ENCODE measurements around the gene PKP1. TPM values are rescaled to one million over a fixed set of nuclear protein-coding genes. Genes with fewer than 3 reads are reported as not detected.
A peak's percentile ranks its signal among the peaks of the same experiment; 100 is the strongest.

The PKP1 gene
- total and polyA plus RNA-seq, 5 donors from 2014 or later, result not detected

DNA sequence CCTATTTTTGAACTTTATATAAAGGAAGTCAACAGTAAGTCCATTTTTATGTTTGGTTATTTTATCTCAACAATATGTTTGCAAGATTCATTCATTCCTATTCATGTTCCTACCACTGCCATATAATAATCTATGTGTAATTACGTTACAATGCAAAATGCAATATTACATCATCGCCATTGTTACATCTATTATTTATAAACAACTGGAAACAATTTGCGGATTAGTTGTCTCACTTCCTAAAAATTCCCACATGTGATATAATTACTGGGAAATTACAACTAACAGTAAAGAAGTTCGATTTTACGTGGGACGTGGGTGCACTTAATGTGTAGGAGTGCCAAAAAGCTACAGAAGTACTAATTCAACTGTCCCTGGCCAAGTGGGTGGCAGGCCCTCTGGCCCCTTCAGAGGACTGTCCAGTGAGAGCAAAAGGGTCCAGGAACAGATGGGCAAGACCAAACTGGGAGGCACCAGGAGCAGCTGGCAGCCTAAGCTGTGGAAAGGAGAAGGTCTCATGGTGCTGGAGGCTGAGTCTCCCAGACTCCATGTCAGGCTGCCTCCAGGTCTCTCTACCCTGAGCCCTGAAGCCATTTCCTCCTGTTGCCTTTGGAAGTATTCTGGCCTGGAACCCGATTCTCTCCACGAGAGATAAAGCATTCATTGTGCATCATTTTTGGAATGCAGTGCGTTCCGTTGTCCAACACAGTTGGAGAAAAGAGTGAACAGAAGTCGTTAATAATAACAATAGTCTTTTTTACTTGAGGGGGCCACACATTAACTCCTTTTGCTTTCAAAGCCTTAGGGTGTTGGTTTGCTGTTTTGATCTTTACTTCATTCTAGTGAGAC, 51.2 kb downstream of the PKP1 start:
- H3K4me1 ChIP-seq (ENCODE audit: control insufficient read depth, insufficient read depth, low read length, poor library complexity, severe bottlenecking), result no peaks in the 10 kb centered on the region
- Mint-ChIP-seq H3K9me3 (peaks cover 0 to 2% (median 0%) of the 10 kb centered on the region in 7 donors), H3K36me3 (no peaks in the 10 kb centered on the region), H3K4me3 (no peak overlapping the region), H3K27ac (peak overlapping the region in 1 of 3 donors; percentile 6), H3K4me1 (no peaks in the 10 kb centered on the region), H3K27me3 (no peaks in the 10 kb centered on the region)
- no peaks in the 10 kb centered on the region for H3K27me3 ChIP-seq (ENCODE audit: control insufficient read depth, insufficient read depth, low read length)
- H3K27ac ChIP-seq (ENCODE audit: insufficient read depth, low read length, poor library complexity, severe bottlenecking), result no peak overlapping the region
- H3K36me3 ChIP-seq (ENCODE audit: control insufficient read depth, insufficient read depth, low read length), result no peaks in the 10 kb centered on the region
- ATAC-seq (ENCODE audit: low read depth in 2 of 2) (no peak), DNase-seq (no peak)
- no peaks in the 10 kb centered on the region for H3K9me3 ChIP-seq (ENCODE audit: control insufficient read depth in 2 of 2, low read length in 2 of 2)
- H3K4me3 ChIP-seq (ENCODE audit: low read depth, low read length), result no peak overlapping the region

GRCh38 chr1:201335174-201335870, 52.0 kb downstream of the PKP1 start:
- no peaks in the 10 kb centered on the region for H3K36me3 Mint-ChIP-seq
- Histone ChIP-seq H3K36me3 (ENCODE audit: control insufficient read depth, insufficient read depth, low read length) (no peaks in the 10 kb centered on the region), H3K27me3 (ENCODE audit: control insufficient read depth, insufficient read depth, low read length) (no peaks in the 10 kb centered on the region), H3K4me1 (ENCODE audit: control insufficient read depth, insufficient read depth, low read length, poor library complexity, severe bottlenecking) (no peaks in the 10 kb centered on the region), H3K9me3 (ENCODE audit: control insufficient read depth in 2 of 2, low read length in 2 of 2) (no peaks in the 10 kb centered on the region), H3K4me3 (ENCODE audit: low read depth, low read length) (no peak overlapping the region), H3K27ac (ENCODE audit: insufficient read depth, low read length, poor library complexity, severe bottlenecking) (no peak overlapping the region)
- H3K9me3 Mint-ChIP-seq, result peaks cover 0 to 2% (median 0%) of the 10 kb centered on the region in 7 donors
- H3K4me1 Mint-ChIP-seq, result no peaks in the 10 kb centered on the region
- DNase-seq, result no peak
- no peak for ATAC-seq (ENCODE audit: low read depth in 2 of 2)
- H3K27ac Mint-ChIP-seq, result no peak overlapping the region
- H3K4me3 Mint-ChIP-seq, result no peak overlapping the region
- no peaks in the 10 kb centered on the region for H3K27me3 Mint-ChIP-seq

- Mint-ChIP-seq H3K36me3 (no peaks in the 10 kb centered on the region), H3K4me3 (no peak overlapping the region), H3K27me3 (peaks cover 2% of the 10 kb centered on the region), H3K4me1 (no peaks in the 10 kb centered on the region), H3K9me3 (peaks cover 0 to 2% (median 0%) of the 10 kb centered on the region in 7 donors), H3K27ac (no peak overlapping the region)
- H3K27me3 ChIP-seq (ENCODE audit: control insufficient read depth, insufficient read depth, low read length), result no peaks in the 10 kb centered on the region
- no peaks in the 10 kb centered on the region for H3K9me3 ChIP-seq (ENCODE audit: control insufficient read depth in 2 of 2, low read length in 2 of 2)
- H3K27ac ChIP-seq (ENCODE audit: insufficient read depth, low read length, poor library complexity, severe bottlenecking), result no peak overlapping the region
- ATAC-seq (ENCODE audit: low read depth in 2 of 2) (no peak), DNase-seq (no peak)
- H3K4me3 ChIP-seq (ENCODE audit: low read depth, low read length), result no peak overlapping the region
- H3K4me1 ChIP-seq (ENCODE audit: control insufficient read depth, insufficient read depth, low read length, poor library complexity, severe bottlenecking), result no peaks in the 10 kb centered on the region
- H3K36me3 ChIP-seq (ENCODE audit: control insufficient read depth, insufficient read depth, low read length), result no peaks in the 10 kb centered on the region
Measured at GRCh38 chr1:201335901-201336300, 52.6 kb downstream of the PKP1 start.

GRCh38 chr1:201336711-201337450, 53.6 kb downstream of the PKP1 start:
- Mint-ChIP-seq H3K4me1 (no peaks in the 10 kb centered on the region), H3K4me3 (no peak overlapping the region), H3K36me3 (no peaks in the 10 kb centered on the region), H3K9me3 (peaks cover 0 to 2% (median 0%) of the 10 kb centered on the region in 7 donors), H3K27me3 (peaks cover 6% of the 10 kb centered on the region), H3K27ac (peak overlapping the region in 1 of 3 donors; percentile 84)
- H3K36me3 ChIP-seq (ENCODE audit: control insufficient read depth, insufficient read depth, low read length), result no peaks in the 10 kb centered on the region
- no peaks in the 10 kb centered on the region for H3K9me3 ChIP-seq (ENCODE audit: control insufficient read depth in 2 of 2, low read length in 2 of 2)
- no peaks in the 10 kb centered on the region for H3K4me1 ChIP-seq (ENCODE audit: control insufficient read depth, insufficient read depth, low read length, poor library complexity, severe bottlenecking)
- H3K4me3 ChIP-seq (ENCODE audit: low read depth, low read length), result no peak overlapping the region
- no peak overlapping the region for H3K27ac ChIP-seq (ENCODE audit: insufficient read depth, low read length, poor library complexity, severe bottlenecking)
- ATAC-seq (ENCODE audit: low read depth in 2 of 2) (no peak), DNase-seq (no peak)
- no peaks in the 10 kb centered on the region for H3K27me3 ChIP-seq (ENCODE audit: control insufficient read depth, insufficient read depth, low read length)

- Histone ChIP-seq H3K4me3 (ENCODE audit: low read depth, low read length) (no peak overlapping the region), H3K4me1 (ENCODE audit: control insufficient read depth, insufficient read depth, low read length, poor library complexity, severe bottlenecking) (no peaks in the 10 kb centered on the region), H3K9me3 (ENCODE audit: control insufficient read depth in 2 of 2, low read length in 2 of 2) (no peaks in the 10 kb centered on the region), H3K36me3 (ENCODE audit: control insufficient read depth, insufficient read depth, low read length) (no peaks in the 10 kb centered on the region), H3K27me3 (ENCODE audit: control insufficient read depth, insufficient read depth, low read length) (peaks cover 2% of the 10 kb centered on the region), H3K27ac (ENCODE audit: insufficient read depth, low read length, poor library complexity, severe bottlenecking) (no peak overlapping the region)
- peaks cover 6% of the 10 kb centered on the region for H3K27me3 Mint-ChIP-seq
- H3K4me3 Mint-ChIP-seq, result no peak overlapping the region
- H3K27ac Mint-ChIP-seq, result peak overlapping the region in 1 of 3 donors; percentile 67
- H3K9me3 Mint-ChIP-seq, result peaks cover 0 to 2% (median 0%) of the 10 kb centered on the region in 7 donors
- no peak for ATAC-seq (ENCODE audit: low read depth in 2 of 2)
- DNase-seq, result no peak
- H3K36me3 Mint-ChIP-seq, result no peaks in the 10 kb centered on the region
- H3K4me1 Mint-ChIP-seq, result no peaks in the 10 kb centered on the region
Measured at GRCh38 chr1:201341377-201341776, 58.1 kb downstream of the PKP1 start.

- Histone ChIP-seq H3K9me3 (ENCODE audit: control insufficient read depth in 2 of 2, low read length in 2 of 2) (no peaks in the 10 kb centered on the region), H3K27me3 (ENCODE audit: control insufficient read depth, insufficient read depth, low read length) (peaks cover 6% of the 10 kb centered on the region), H3K27ac (ENCODE audit: insufficient read depth, low read length, poor library complexity, severe bottlenecking) (no peak overlapping the region), H3K4me1 (ENCODE audit: control insufficient read depth, insufficient read depth, low read length, poor library complexity, severe bottlenecking) (no peaks in the 10 kb centered on the region), H3K36me3 (ENCODE audit: control insufficient read depth, insufficient read depth, low read length) (no peaks in the 10 kb centered on the region), H3K4me3 (ENCODE audit: low read depth, low read length) (no peak overlapping the region)
- DNase-seq (no peak), ATAC-seq (ENCODE audit: low read depth in 2 of 2) (no peak)
- Mint-ChIP-seq H3K4me1 (no peaks in the 10 kb centered on the region), H3K27me3 (peaks cover 15% of the 10 kb centered on the region), H3K9me3 (peaks cover 0 to 2% (median 0%) of the 10 kb centered on the region in 7 donors), H3K36me3 (no peaks in the 10 kb centered on the region), H3K27ac (no peak overlapping the region), H3K4me3 (no peak overlapping the region)
Measured at GRCh38 chr1:201344206-201345080, 61.1 kb downstream of the PKP1 start.

GRCh38 chr1:201345081-201345355, 61.7 kb downstream of the PKP1 start:
- Histone ChIP-seq H3K4me1 (ENCODE audit: control insufficient read depth, insufficient read depth, low read length, poor library complexity, severe bottlenecking) (no peaks in the 10 kb centered on the region), H3K4me3 (ENCODE audit: low read depth, low read length) (no peak overlapping the region), H3K27me3 (ENCODE audit: control insufficient read depth, insufficient read depth, low read length) (peaks cover 6% of the 10 kb centered on the region), H3K9me3 (ENCODE audit: control insufficient read depth in 2 of 2, low read length in 2 of 2) (no peaks in the 10 kb centered on the region), H3K36me3 (ENCODE audit: control insufficient read depth, insufficient read depth, low read length) (no peaks in the 10 kb centered on the region), H3K27ac (ENCODE audit: insufficient read depth, low read length, poor library complexity, severe bottlenecking) (no peak overlapping the region)
- H3K4me3 Mint-ChIP-seq, result no peak overlapping the region
- H3K36me3 Mint-ChIP-seq, result no peaks in the 10 kb centered on the region
- peaks cover 15% of the 10 kb centered on the region for H3K27me3 Mint-ChIP-seq
- no peaks in the 10 kb centered on the region for H3K4me1 Mint-ChIP-seq
- ATAC-seq (ENCODE audit: low read depth in 2 of 2) (no peak), DNase-seq (no peak)
- H3K27ac Mint-ChIP-seq, result no peak overlapping the region
- peaks cover 0 to 2% (median 0%) of the 10 kb centered on the region in 7 donors for H3K9me3 Mint-ChIP-seq

Data from CD4-positive, CD25-positive, alpha-beta regulatory T cell (primary cell).